ENCODE results near the gene AHCTF1.

- no peak for TF ChIP-seq CTCF (IDR thresholded peaks at IDR 0.05)
- TF ChIP-seq ZFX (IDR thresholded peaks at IDR 0.05; ENCODE audit: borderline replicate concordance): no peak
Observed at GRCh38 chr1:246932366-246932700, 585 bp upstream of the AHCTF1 start.

Data from 22Rv1 (cell line).